HFFc6 (cell line): ENCODE results near the gene KRTAP6-3. TPM values are rescaled to one million over a fixed set of nuclear protein-coding genes. Genes with fewer than 3 reads are reported as not detected.

Source experiments
- DNase-seq: peaks from one replicate; pipeline ENCODE4 v3.0.0-alpha.2; 2018
- H3K27ac Mint-ChIP-seq: 2 replicates; pipeline ENCODE4 v1.8.0; 2020; ENCODE audit warnings: mild to moderate bottlenecking, mixed read lengths
- H3K27me3 Mint-ChIP-seq: 2 replicates; pipeline ENCODE4 v1.8.0; 2021; ENCODE audit warnings: mild to moderate bottlenecking, moderate library complexity, mixed read lengths; ENCODE audit not compliant: insufficient read depth
- H3K36me3 Mint-ChIP-seq: 2 replicates; pipeline ENCODE4 v1.8.0; 2021; ENCODE audit warnings: low read depth, mixed read lengths
- H3K4me1 Mint-ChIP-seq: 2 replicates; pipeline ENCODE4 v1.8.0; 2020; ENCODE audit warnings: low read depth, mixed read lengths
- H3K4me3 Mint-ChIP-seq: 2 replicates; pipeline ENCODE4 v1.8.0; 2020; ENCODE audit warnings: mild to moderate bottlenecking, moderate library complexity, mixed read lengths
- H3K9me3 Mint-ChIP-seq: 2 replicates; pipeline ENCODE4 v1.8.0; 2020; ENCODE audit warnings: mild to moderate bottlenecking, mixed read lengths
- CTCF ChIP-seq: fragments of 200-600 bp; sonication (generic); IDR thresholded peaks from 2 replicates; pipeline ENCODE4 v1.5.0; 2021; ENCODE audit warnings: antibody characterized with exemption, mild to moderate bottlenecking
- total RNA-seq, 6 experiments: library from RNA; stranded (reverse); fragmentation: NEBNext Ultra II Directional; extraction: Animal tissue kit (Norgen Biotek cat#: 25700); gene quantifications; 2 replicates in 1 of 6; 3 replicates in 5 of 6; pipeline ENCODE4 v1.2.3, GENCODE V29; 2021

Gene KRTAP6-3
- total RNA-seq, 6 experiments from 2014 or later = not detected

DNA sequence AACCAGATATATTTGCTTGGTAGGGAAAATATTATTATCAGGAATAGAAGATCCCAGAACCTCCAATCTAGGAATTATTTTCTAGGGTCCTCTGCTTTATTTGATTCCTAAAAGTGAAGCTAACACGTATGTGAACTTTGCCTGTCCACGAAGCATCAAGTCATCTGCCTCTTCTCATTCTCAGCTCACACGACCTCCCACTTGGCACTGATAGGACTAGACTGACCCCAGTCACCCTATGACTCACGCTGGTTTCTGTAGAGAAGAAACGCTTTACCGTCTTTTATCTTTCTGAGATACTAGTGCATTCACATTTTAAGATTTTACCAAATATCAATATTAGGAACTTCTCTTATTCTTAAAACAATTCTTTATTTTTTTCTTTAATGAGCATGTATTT lies 29.2 kb upstream of the KRTAP6-3 start:
- TF ChIP-seq CTCF = no peak
- no peaks in the 10 kb centered on the region for H3K36me3 Mint-ChIP-seq
- no peak overlapping the region for H3K27ac Mint-ChIP-seq
- H3K27me3 Mint-ChIP-seq = no peaks in the 10 kb centered on the region
- no peak overlapping the region for H3K4me3 Mint-ChIP-seq
- peaks cover 50% of the 10 kb centered on the region for H3K9me3 Mint-ChIP-seq
- H3K4me1 Mint-ChIP-seq = no peaks in the 10 kb centered on the region
- DNase-seq = no peak

DNA sequence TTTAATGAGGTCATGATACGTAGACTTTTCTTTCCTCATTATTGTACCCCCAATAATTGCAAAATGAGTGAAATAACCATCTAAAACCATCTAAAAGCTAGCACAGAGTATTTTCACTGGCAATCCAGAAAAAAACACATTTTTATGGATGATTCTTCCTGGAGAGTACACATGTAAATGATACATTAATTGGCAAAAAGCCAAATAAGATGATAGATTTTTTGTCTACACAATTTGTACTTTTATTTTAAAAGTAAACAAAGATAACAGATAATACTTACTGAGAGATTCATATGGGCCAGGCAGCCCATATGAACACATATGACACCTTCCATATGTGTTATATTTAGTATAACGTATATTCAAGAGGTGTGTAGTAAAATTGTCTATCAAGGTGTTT lies 28.6 kb upstream of the KRTAP6-3 start:
- Mint-ChIP-seq H3K4me1 (no peaks in the 10 kb centered on the region), H3K36me3 (no peaks in the 10 kb centered on the region), H3K27ac (no peak overlapping the region), H3K27me3 (no peaks in the 10 kb centered on the region), H3K4me3 (no peak overlapping the region), H3K9me3 (peaks cover 50% of the 10 kb centered on the region)
- no peak for TF ChIP-seq CTCF
- no peak for DNase-seq

GRCh38 chr21:30567617-30568016 lies 24.6 kb upstream of the KRTAP6-3 start:
- Mint-ChIP-seq H3K27ac (no peak overlapping the region), H3K4me3 (no peak overlapping the region), H3K4me1 (no peaks in the 10 kb centered on the region), H3K9me3 (peaks cover 41% of the 10 kb centered on the region), H3K27me3 (no peaks in the 10 kb centered on the region), H3K36me3 (no peaks in the 10 kb centered on the region)
- TF ChIP-seq CTCF = no peak
- DNase-seq = no peak

GRCh38 chr21:30577766-30578165 lies 14.5 kb upstream of the KRTAP6-3 start:
- no peak for DNase-seq
- Mint-ChIP-seq H3K27ac (no peak overlapping the region), H3K9me3 (peaks cover 26% of the 10 kb centered on the region), H3K4me3 (no peak overlapping the region), H3K4me1 (no peaks in the 10 kb centered on the region), H3K36me3 (peaks cover 4% of the 10 kb centered on the region; the same call in 1 of the 2 replicates), H3K27me3 (no peaks in the 10 kb centered on the region)
- TF ChIP-seq CTCF = no peak

- H3K4me1 Mint-ChIP-seq = no peaks in the 10 kb centered on the region
- TF ChIP-seq CTCF = no peak
- no peak overlapping the region for H3K4me3 Mint-ChIP-seq
- no peak for DNase-seq
- no peaks in the 10 kb centered on the region for H3K27me3 Mint-ChIP-seq
- H3K9me3 Mint-ChIP-seq = peaks cover 26% of the 10 kb centered on the region
- H3K27ac Mint-ChIP-seq = no peak overlapping the region
- H3K36me3 Mint-ChIP-seq = peaks cover 8% of the 10 kb centered on the region; the same call in 1 of the 2 replicates
These were observed 12.9 kb upstream of the KRTAP6-3 start for GRCh38 chr21:30579346-30579745.

DNA sequence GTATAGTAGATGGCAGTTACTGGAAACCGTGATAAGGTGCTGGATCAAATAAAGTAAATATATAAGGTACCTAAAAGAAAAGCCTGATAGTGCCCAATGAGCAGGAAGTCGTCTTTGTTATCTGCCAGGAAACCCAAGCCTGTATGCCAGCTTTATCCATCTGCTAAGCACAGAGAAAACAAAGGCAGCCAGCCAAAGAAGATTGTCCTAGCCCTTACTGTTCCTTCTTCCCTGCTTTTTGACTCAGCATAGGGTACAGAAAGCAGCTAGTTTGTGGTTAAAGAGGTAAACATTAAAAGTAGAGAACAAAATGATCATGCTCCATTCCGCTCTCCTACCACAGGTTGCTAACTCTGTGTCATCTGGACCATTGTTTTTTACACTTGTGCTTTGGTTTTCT lies 12.1 kb upstream of the KRTAP6-3 start:
- Mint-ChIP-seq H3K9me3 (peaks cover 33% of the 10 kb centered on the region), H3K36me3 (peaks cover 16% of the 10 kb centered on the region), H3K27me3 (no peaks in the 10 kb centered on the region), H3K4me1 (no peaks in the 10 kb centered on the region), H3K27ac (no peak overlapping the region), H3K4me3 (no peak overlapping the region)
- DNase-seq = no peak
- no peak for TF ChIP-seq CTCF
